Tibial artery (tissue), 4 donors: ENCODE results near the gene CARS2.

Source experiments
- DNase-seq, 2 donors: peaks; one replicate each; pipeline ENCODE4 v3.0.0-alpha.2; 2019
- H3K27ac ChIP-seq, 2 donors: fragments of 200-600 bp; sonication (generic) in 1 of 2; 1 replicate in 1 of 2; 2 replicates in 1 of 2; pipeline ENCODE4 v1.5.1; 2018 to 2019; ENCODE audit warnings: mild to moderate bottlenecking in 1 of 2
- H3K27me3 ChIP-seq, 2 donors: fragments of 200-600 bp; sonication (generic) in 1 of 2; one replicate each; pipeline versions ENCODE4 v1.5.1 to v1.6.0; 2016 to 2019
- H3K36me3 ChIP-seq, 3 donors: fragments of 200-600 bp; sonication (generic) in 2 of 3; one replicate each; pipeline ENCODE4 v1.5.1; 2016 to 2019; ENCODE audit warnings: mild to moderate bottlenecking in 2 of 3
- H3K4me1 ChIP-seq, 4 donors: fragments of 200-600 bp; sonication (generic) in 2 of 4; 1 replicate in 3 of 4; 2 replicates in 1 of 4; pipeline ENCODE4 v1.5.1; 2016 to 2019
- H3K4me3 ChIP-seq, 2 donors: fragments of 200-600 bp; sonication (generic) in 1 of 2; 1 replicate in 1 of 2; 2 replicates in 1 of 2; pipeline ENCODE4 v1.5.1; 2018 to 2019; ENCODE audit warnings: mild to moderate bottlenecking in 2 of 2
- H3K9me3 ChIP-seq, 3 donors: fragments of 200-600 bp; sonication (generic) in 1 of 3; one replicate each; pipeline ENCODE4 v1.5.1; 2016 to 2019
- CTCF ChIP-seq, 2 experiments: fragments of 200-600 bp in 1 of 2; fragments of 450-650 bp in 1 of 2; IDR thresholded peaks; one replicate each; pipeline ENCODE4 v1.5.1; 2017 to 2019; ENCODE audit warnings: antibody characterized with exemption in 2 of 2, mild to moderate bottlenecking in 1 of 2, moderate library complexity in 1 of 2
- intact Hi-C: fragments of 100-400 bp; cut with DNase I; formaldehyde crosslinking; loops from one replicate; pipeline ENCODE4 v1.15.0; 2023; ENCODE audit warnings: low total_unique reads

CARS2 gene

GRCh38 chr13:110628477-110628793 lies 77.5 kb downstream of the CARS2 start:
- no peaks in the 10 kb centered on the region for H3K9me3 ChIP-seq
- DNase-seq, result no peak
- H3K4me1 ChIP-seq, result peaks cover 0 to 3% (median 2%) of the 10 kb centered on the region in 4 donors
- TF ChIP-seq CTCF (IDR thresholded peaks at IDR 0.05), result no peak
- peaks cover 29 to 75% (median 44%) of the 10 kb centered on the region in 3 donors for H3K36me3 ChIP-seq
- no peak overlapping the region for H3K27ac ChIP-seq
- no peak overlapping the region for H3K4me3 ChIP-seq
- H3K27me3 ChIP-seq, result no peaks in the 10 kb centered on the region
- intact Hi-C loops, result no loop called here

- H3K27ac ChIP-seq, result no peak overlapping the region
- TF ChIP-seq CTCF (IDR thresholded peaks at IDR 0.05), result no peak
- no peak overlapping the region for H3K4me3 ChIP-seq
- intact Hi-C loops, result no loop called here
- no peak for DNase-seq
- peaks cover 0 to 3% (median 2%) of the 10 kb centered on the region in 4 donors for H3K4me1 ChIP-seq
- no peaks in the 10 kb centered on the region for H3K27me3 ChIP-seq
- peaks cover 34 to 80% (median 47%) of the 10 kb centered on the region in 3 donors for H3K36me3 ChIP-seq
- no peaks in the 10 kb centered on the region for H3K9me3 ChIP-seq
Observed at GRCh38 chr13:110627761-110628476, 78.0 kb downstream of the CARS2 start.

- intact Hi-C loops, result no loop called here
Observed at GRCh38 chr13:110627351-110627750, 78.6 kb downstream of the CARS2 start.

GRCh38 chr13:110626521-110626920 lies 79.4 kb downstream of the CARS2 start:
- Histone ChIP-seq H3K27ac (no peak overlapping the region), H3K36me3 (peaks cover 31 to 78% (median 56%) of the 10 kb centered on the region in 3 donors), H3K4me1 (peaks cover 0 to 3% (median 2%) of the 10 kb centered on the region in 4 donors), H3K9me3 (no peaks in the 10 kb centered on the region), H3K4me3 (no peak overlapping the region), H3K27me3 (no peaks in the 10 kb centered on the region)
- TF ChIP-seq CTCF (IDR thresholded peaks at IDR 0.05), result no peak
- intact Hi-C loops, result no loop called here
- DNase-seq, result no peak

More at GRCh38 chr13:110627351-110627750, 78.6 kb downstream of the CARS2 start:
- Histone ChIP-seq H3K4me1 (peaks cover 0 to 3% (median 2%) of the 10 kb centered on the region in 4 donors), H3K36me3 (peaks cover 39 to 83% (median 53%) of the 10 kb centered on the region in 3 donors), H3K27me3 (no peaks in the 10 kb centered on the region), H3K27ac (no peak overlapping the region), H3K4me3 (no peak overlapping the region), H3K9me3 (no peaks in the 10 kb centered on the region)
- no peak for TF ChIP-seq CTCF (IDR thresholded peaks at IDR 0.05)
- DNase-seq, result no peak

- Histone ChIP-seq H3K9me3 (no peaks in the 10 kb centered on the region), H3K4me1 (peaks cover 0 to 3% (median 1%) of the 10 kb centered on the region in 4 donors), H3K4me3 (no peak overlapping the region), H3K36me3 (peaks cover 31 to 76% (median 56%) of the 10 kb centered on the region in 3 donors), H3K27ac (no peak overlapping the region), H3K27me3 (no peaks in the 10 kb centered on the region)
- intact Hi-C loops, result no loop called here
- DNase-seq, result no peak
- TF ChIP-seq CTCF (IDR thresholded peaks at IDR 0.05), result no peak
Observed at GRCh38 chr13:110625771-110626321, 80.1 kb downstream of the CARS2 start.
